GM23338 (cell line): ENCODE data around the gene TMEM201. TPM values are rescaled to one million over a fixed set of nuclear protein-coding genes. Genes with fewer than 3 reads are reported as not detected.

Experiments
- ATAC-seq: fragments of 200-7000 bp; cut with Tn5 transposase; 3 replicates; pipeline ENCODE4 v1.9.1; 2020
- DNase-seq: peaks from one replicate; pipeline ENCODE4 v3.0.0-alpha.2; 2015; ENCODE audit warnings: low spot score
- H2AFZ ChIP-seq: fragments of 200-600 bp; sonication (generic); 2 replicates; pipeline ENCODE4 v1.8.0; 2016; ENCODE audit warnings: antibody characterized with exemption, mild to moderate bottlenecking, moderate library complexity
- H3F3A ChIP-seq: fragments of 200-600 bp; sonication (generic); replicated peaks from 2 replicates; pipeline ENCODE4 v1.8.0; 2017; ENCODE audit warnings: antibody characterized with exemption, mixed run types, low read depth
- H3K27ac ChIP-seq: fragments of 200-600 bp; sonication (generic); 2 replicates; pipeline ENCODE4 v1.6.1; 2016; ENCODE audit warnings: low read depth
- H3K27me3 ChIP-seq: fragments of 200-600 bp; sonication (generic); 2 replicates; pipeline ENCODE4 v1.8.0; 2016; ENCODE audit warnings: mild to moderate bottlenecking, mixed run types, moderate library complexity; ENCODE audit not compliant: insufficient read depth
- H3K36me3 ChIP-seq: fragments of 200-600 bp; sonication (generic); 2 replicates; pipeline ENCODE4 v1.8.0; 2016; ENCODE audit warnings: mild to moderate bottlenecking; ENCODE audit not compliant: insufficient read depth
- H3K4me1 ChIP-seq: fragments of 200-600 bp; sonication (generic); 2 replicates; pipeline ENCODE4 v1.8.0; 2016; ENCODE audit warnings: mild to moderate bottlenecking, moderate library complexity; ENCODE audit not compliant: insufficient read depth
- H3K4me2 ChIP-seq: fragments of 200-600 bp; sonication (generic); 2 replicates; pipeline ENCODE4 v1.7.1; 2017; ENCODE audit warnings: mixed run types
- H3K4me3 ChIP-seq: fragments of 200-600 bp; sonication (generic); 2 replicates; pipeline ENCODE4 v1.6.1; 2016; ENCODE audit warnings: mixed run types
- H3K79me2 ChIP-seq: fragments of 200-600 bp; sonication (generic); replicated peaks from 2 replicates; pipeline ENCODE4 v1.8.0; 2017; ENCODE audit warnings: mild to moderate bottlenecking; ENCODE audit not compliant: insufficient read depth
- H3K9me2 ChIP-seq: fragments of 200-600 bp; sonication (generic); 2 replicates; pipeline ENCODE4 v1.8.0; 2017; ENCODE audit not compliant: insufficient read depth
- H4K20me1 ChIP-seq: fragments of 200-600 bp; sonication (generic); replicated peaks from 2 replicates; pipeline ENCODE4 v1.8.0; 2017; ENCODE audit warnings: mild to moderate bottlenecking; ENCODE audit not compliant: insufficient read depth
- H3K27ac Mint-ChIP-seq: 2 replicates; pipeline ENCODE4 v1.8.0; 2020; ENCODE audit warnings: inconsistent platforms, mild to moderate bottlenecking, moderate library complexity, mixed read lengths
- H3K27me3 Mint-ChIP-seq: 3 replicates; pipeline ENCODE4 v1.8.0; 2022; ENCODE audit warnings: low read depth, mild to moderate bottlenecking, moderate library complexity, mixed read lengths, inconsistent platforms; ENCODE audit not compliant: insufficient read depth, poor library complexity
- H3K36me3 Mint-ChIP-seq: 3 replicates; pipeline ENCODE4 v1.8.0; 2021; ENCODE audit warnings: low read depth, mild to moderate bottlenecking, inconsistent platforms, moderate library complexity, mixed read lengths
- H3K4me1 Mint-ChIP-seq: 3 replicates; pipeline ENCODE4 v1.8.0; 2020; ENCODE audit warnings: mild to moderate bottlenecking, inconsistent platforms, mixed read lengths
- H3K4me3 Mint-ChIP-seq: 3 replicates; pipeline ENCODE4 v1.8.0; 2021; ENCODE audit warnings: moderate library complexity, mild to moderate bottlenecking, inconsistent platforms, mixed read lengths
- H3K9me3 Mint-ChIP-seq: 3 replicates; pipeline ENCODE4 v1.8.0; 2020; ENCODE audit warnings: moderate library complexity, mild to moderate bottlenecking, inconsistent platforms, mixed read lengths
- CREB1 ChIP-seq: fragments of 250-450 bp; sonication (Bioruptor Pico); IDR thresholded peaks from 2 replicates; pipeline ENCODE4 v1.5.0; 2020; ENCODE audit warnings: low read depth, mild to moderate bottlenecking, moderate library complexity
- CTCF ChIP-seq, 2 experiments: fragments of 200-600 bp in 1 of 2; sonication (generic) in 1 of 2; conservative IDR thresholded peaks; 2 replicates each; pipeline versions ENCODE4 v1.5.1 to v1.6.1; 2016 to 2017; ENCODE audit warnings: antibody characterized with exemption in 2 of 2, low read depth in 2 of 2, mild to moderate bottlenecking in 2 of 2, moderate library complexity in 1 of 2
- ETS1 ChIP-seq: IDR thresholded peaks from 2 replicates; pipeline ENCODE4 v1.6.1; 2016; ENCODE audit warnings: antibody characterized with exemption
- JUNB ChIP-seq: IDR thresholded peaks from one replicate; pipeline ENCODE4 v1.6.1; 2016; ENCODE audit warnings: antibody characterized with exemption; ENCODE audit not compliant: unreplicated experiment
- NANOG ChIP-seq: IDR thresholded peaks from 2 replicates; pipeline ENCODE4 v1.6.1; 2016; ENCODE audit warnings: antibody characterized with exemption, borderline replicate concordance
- POLR2AphosphoS5 ChIP-seq: IDR thresholded peaks from 2 replicates; pipeline ENCODE4 v1.6.1; 2016; ENCODE audit warnings: antibody characterized with exemption, low read depth
- STAT1 ChIP-seq: IDR thresholded peaks from one replicate; pipeline ENCODE4 v1.6.1; 2016; ENCODE audit warnings: antibody characterized with exemption; ENCODE audit not compliant: unreplicated experiment
- ZNF114 ChIP-seq: fragments of 250-450 bp; sonication (Bioruptor Pico); IDR thresholded peaks from 2 replicates; pipeline ENCODE4 v1.5.0; 2020; ENCODE audit warnings: mild to moderate bottlenecking, moderate library complexity
- ZNF331 ChIP-seq: fragments of 250-450 bp; sonication (Bioruptor Pico); IDR thresholded peaks from 2 replicates; pipeline ENCODE4 v1.5.0; 2020; ENCODE audit warnings: low read depth, mild to moderate bottlenecking, moderate library complexity
- ZNF462 ChIP-seq: fragments of 250-450 bp; sonication (Bioruptor Pico); IDR thresholded peaks from 2 replicates; pipeline ENCODE4 v1.5.0; 2020; ENCODE audit warnings: mild to moderate bottlenecking, moderate library complexity
- polyA plus RNA-seq: library from polyadenylated mRNA; unstranded; fragments of >200 nt; fragmentation: Nextera tagmentation; extraction: Ambion mirVana; gene quantifications from 2 replicates; pipeline ENCODE4 v1.2.1, GENCODE V29; 2016
- total RNA-seq: library from RNA; depleted of rRNA; stranded (reverse); fragments of >200 nt; shearing (Covaris generic); gene quantifications from 2 replicates; pipeline ENCODE4 v1.2.3, GENCODE V29; 2014

Gene TMEM201
- total and polyA plus RNA-seq, 2 experiments from 2014 or later, result 11.6 to 27.2 TPM

- Histone ChIP-seq H3K36me3 (no peaks in the 10 kb centered on the region), H3K4me1 (no peaks in the 10 kb centered on the region), H3K4me2 (no peak overlapping the region), H3K79me2 (no peaks in the 10 kb centered on the region), H2AFZ (no peak overlapping the region), H3F3A (no peaks in the 10 kb centered on the region), H4K20me1 (no peaks in the 10 kb centered on the region), H3K4me3 (no peak overlapping the region), H3K9me2 (no peaks in the 10 kb centered on the region), H3K27me3 (peaks cover 4% of the 10 kb centered on the region; the same call in 1 of the 2 replicates), H3K27ac (no peak overlapping the region)
- H3K36me3 Mint-ChIP-seq, result no peaks in the 10 kb centered on the region; the same call in 2 of the 3 replicates
- no peak overlapping the region for H3K27ac Mint-ChIP-seq
- TF ChIP-seq STAT1 (no peak), ETS1 (no peak)
- H3K27me3 Mint-ChIP-seq, result peaks cover 19% of the 10 kb centered on the region
- no peak overlapping the region for H3K4me3 Mint-ChIP-seq
- H3K4me1 Mint-ChIP-seq, result peaks cover 9% of the 10 kb centered on the region; the same call in 2 of the 3 replicates
- DNase-seq, result no peak
- H3K9me3 Mint-ChIP-seq, result 0 out of 3 replicates have a peak, but pooled peaks cover 2% of the 10 kb centered on the region
- ATAC-seq, result no peak
These were observed 40.9 kb downstream of the TMEM201 start for GRCh38 chr1:9629445-9630201.

- H3K36me3 Mint-ChIP-seq, result no peaks in the 10 kb centered on the region; the same call in 2 of the 3 replicates
- no peak for TF ChIP-seq CTCF (conservative IDR thresholded peaks at IDR 0.05; ENCODE audit: low read depth in 2 of 2)
- no peak for TF ChIP-seq STAT1
- no peak for TF ChIP-seq CREB1 (CRISPR knock-in tag)
- TF ChIP-seq ZNF331 (CRISPR knock-in tag), result no peak
- TF ChIP-seq NANOG, result no peak
- TF ChIP-seq POLR2AphosphoS5, result no peak
- no peak for TF ChIP-seq ZNF114 (CRISPR knock-in tag)
- TF ChIP-seq JUNB, result no peak
- TF ChIP-seq ZNF462 (CRISPR knock-in tag), result no peak
These were observed 41.8 kb downstream of the TMEM201 start for GRCh38 chr1:9630331-9631111.

More at GRCh38 chr1:9630331-9631111, 41.8 kb downstream of the TMEM201 start:
- Histone ChIP-seq H3K27ac (no peak overlapping the region), H3F3A (no peaks in the 10 kb centered on the region), H3K27me3 (peaks cover 4% of the 10 kb centered on the region; the same call in 1 of the 2 replicates), H3K79me2 (no peaks in the 10 kb centered on the region), H3K9me2 (no peaks in the 10 kb centered on the region), H3K4me1 (no peaks in the 10 kb centered on the region), H3K4me3 (no peak overlapping the region), H4K20me1 (no peaks in the 10 kb centered on the region), H3K36me3 (no peaks in the 10 kb centered on the region), H2AFZ (no peak overlapping the region), H3K4me2 (no peak overlapping the region)
- no peak for ATAC-seq
- Mint-ChIP-seq H3K27ac (no peak overlapping the region), H3K4me1 (peaks cover 9% of the 10 kb centered on the region; the same call in 2 of the 3 replicates), H3K9me3 (0 out of 3 replicates have a peak, but pooled peaks cover 2% of the 10 kb centered on the region), H3K27me3 (peaks cover 17% of the 10 kb centered on the region), H3K4me3 (no peak overlapping the region)
- no peak for DNase-seq
